Skin of body (tissue), 2 donors: ENCODE data around the gene MSLN. TPM values are rescaled to one million over a fixed set of nuclear protein-coding genes. Genes with fewer than 3 reads are reported as not detected.

Experiments used
- DNase-seq: peaks from one replicate; lab custom pipeline; 2025; lab: John Stamatoyannopoulos, UW
- total RNA-seq: library from RNA; depleted of rRNA; stranded (reverse); fragments of >200 nt; gene quantifications from one replicate; pipeline ENCODE4 v1.2.3, GENCODE V29; 2014

Gene MSLN
- total RNA-seq, 1 donor from 2014 or later: 1.4 TPM

DNA sequence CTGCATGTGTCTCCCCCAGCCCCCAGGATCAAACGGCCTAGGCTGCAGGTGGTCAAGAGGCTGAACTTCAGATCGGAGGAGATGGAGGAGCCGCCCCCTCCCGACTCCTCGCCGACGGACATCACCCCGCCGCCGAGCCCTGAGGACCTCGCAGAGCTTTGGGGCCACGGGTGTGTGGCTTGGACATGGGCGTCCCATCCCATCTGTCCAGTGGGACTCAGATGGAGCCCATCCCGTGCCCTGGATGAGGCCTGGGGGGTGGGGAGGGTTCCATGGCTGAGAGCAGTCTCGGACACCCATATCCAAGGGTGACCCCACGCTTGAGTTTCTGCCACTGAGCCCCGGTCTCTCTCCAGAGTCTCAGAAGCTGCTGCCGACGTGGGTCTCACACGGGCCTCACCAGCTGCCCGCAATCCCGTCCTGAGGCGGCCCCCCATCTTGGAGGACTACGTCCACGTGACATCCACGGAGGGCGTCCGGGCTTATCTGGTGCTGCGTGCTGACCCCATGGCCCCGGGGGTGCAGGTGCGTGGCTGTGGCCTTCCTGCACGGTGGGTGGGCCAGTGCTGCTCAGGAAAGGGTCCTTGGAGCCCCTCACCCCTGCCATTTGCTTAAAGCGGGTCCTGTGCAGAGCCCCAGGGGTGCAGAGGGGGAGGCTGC, 28.8 kb downstream of the MSLN start:
- no peak for DNase-seq

DNA sequence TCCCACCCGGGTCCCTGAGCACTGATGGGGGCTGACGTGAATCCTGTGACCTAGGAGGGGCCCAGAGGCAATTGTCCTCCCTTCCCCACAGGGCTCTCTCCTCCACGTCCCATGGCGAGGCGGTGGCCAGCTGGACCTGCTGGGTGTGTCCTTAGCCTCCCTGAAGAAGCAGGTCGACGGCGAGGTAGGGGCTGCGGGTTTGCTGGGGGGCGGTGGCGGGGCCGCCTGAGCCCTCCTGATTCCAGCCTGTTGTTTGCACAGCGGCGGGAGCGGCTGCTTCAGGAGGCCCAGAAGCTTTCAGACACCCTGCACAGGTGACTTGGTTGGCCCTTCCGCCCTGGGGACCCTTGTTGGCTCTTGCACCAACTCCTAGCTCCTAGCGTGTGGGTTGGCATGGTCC, 29.6 kb downstream of the MSLN start:
- no peak for DNase-seq

DNA sequence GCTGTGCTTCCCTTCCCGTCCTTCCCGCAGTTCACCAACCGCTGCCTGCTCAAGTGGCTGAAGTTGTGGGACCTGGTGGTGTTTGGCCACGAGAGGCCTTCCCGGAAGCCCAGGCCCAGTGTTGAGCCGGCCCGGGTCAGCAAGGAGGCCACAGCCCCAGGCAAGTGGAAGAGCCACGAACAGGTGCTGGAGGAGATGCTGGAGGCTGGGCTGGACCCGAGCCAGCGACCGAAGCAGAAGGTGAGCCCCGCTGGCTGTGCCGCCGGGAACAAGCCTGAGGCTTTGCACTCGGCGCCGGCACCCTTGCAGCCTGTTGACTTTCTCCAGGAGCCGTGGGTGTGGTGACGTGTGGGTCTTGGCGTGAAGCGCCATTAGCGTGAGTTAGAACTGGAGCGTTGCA, 30.6 kb downstream of the MSLN start:
- DNase-seq: no peak

- DNase-seq: no peak
Observed at GRCh38 chr16:792221-792995, 31.9 kb downstream of the MSLN start.

- DNase-seq: no peak
Observed at GRCh38 chr16:793414-793813, 32.9 kb downstream of the MSLN start.

GRCh38 chr16:794091-794822, 33.7 kb downstream of the MSLN start:
- no peak for DNase-seq

- no peak for DNase-seq
Observed at GRCh38 chr16:794853-795466, 34.4 kb downstream of the MSLN start.

- no peak for DNase-seq
Observed at GRCh38 chr16:795580-796229, 35.2 kb downstream of the MSLN start.

DNA sequence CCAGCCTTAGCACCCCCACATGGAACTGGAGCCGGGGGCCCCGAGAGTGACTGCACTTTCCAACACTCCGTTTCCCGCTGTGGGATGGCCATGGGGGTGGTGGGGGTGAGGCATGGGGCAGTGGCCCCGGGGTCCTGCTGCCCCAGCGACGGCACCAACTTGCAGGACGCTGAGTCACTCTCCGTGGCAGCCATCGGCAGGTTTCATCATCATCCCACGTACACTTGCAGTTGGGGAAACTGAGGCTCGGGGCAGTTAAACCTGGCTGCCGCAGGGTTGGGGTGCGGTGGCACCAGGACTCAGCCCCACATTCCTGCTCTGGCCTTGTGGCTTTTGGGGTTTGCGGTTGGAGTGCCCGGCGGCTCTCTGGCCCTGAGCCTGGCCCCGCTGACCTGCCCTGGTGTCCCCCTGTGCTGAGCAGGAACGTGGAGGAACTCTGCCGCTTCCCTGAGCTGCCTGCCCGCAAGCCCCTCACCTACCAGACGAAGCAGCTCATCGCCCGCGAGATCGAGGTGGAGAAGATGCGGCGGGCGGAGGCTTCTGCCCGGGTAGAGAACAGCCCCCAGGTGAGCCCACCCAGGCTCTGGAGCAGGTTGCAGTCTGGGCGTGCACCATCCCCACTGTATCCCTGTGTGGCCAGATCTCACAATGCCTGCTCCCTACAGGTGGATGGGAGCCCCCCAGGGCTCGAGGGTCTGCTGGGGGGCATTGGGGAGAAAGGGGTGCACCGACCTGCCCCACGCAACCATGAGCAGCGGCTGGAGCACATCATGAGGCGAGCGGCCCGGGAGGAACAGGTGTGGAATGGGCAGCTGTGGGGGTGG, 36.0 kb downstream of the MSLN start:
- DNase-seq: no peak

- DNase-seq: no peak
Observed at GRCh38 chr16:797120-797420, 36.5 kb downstream of the MSLN start.

- DNase-seq: no peak
Observed at GRCh38 chr16:797686-798085, 37.2 kb downstream of the MSLN start.

- DNase-seq: no peak
Observed at GRCh38 chr16:798666-799065, 38.1 kb downstream of the MSLN start.

DNA sequence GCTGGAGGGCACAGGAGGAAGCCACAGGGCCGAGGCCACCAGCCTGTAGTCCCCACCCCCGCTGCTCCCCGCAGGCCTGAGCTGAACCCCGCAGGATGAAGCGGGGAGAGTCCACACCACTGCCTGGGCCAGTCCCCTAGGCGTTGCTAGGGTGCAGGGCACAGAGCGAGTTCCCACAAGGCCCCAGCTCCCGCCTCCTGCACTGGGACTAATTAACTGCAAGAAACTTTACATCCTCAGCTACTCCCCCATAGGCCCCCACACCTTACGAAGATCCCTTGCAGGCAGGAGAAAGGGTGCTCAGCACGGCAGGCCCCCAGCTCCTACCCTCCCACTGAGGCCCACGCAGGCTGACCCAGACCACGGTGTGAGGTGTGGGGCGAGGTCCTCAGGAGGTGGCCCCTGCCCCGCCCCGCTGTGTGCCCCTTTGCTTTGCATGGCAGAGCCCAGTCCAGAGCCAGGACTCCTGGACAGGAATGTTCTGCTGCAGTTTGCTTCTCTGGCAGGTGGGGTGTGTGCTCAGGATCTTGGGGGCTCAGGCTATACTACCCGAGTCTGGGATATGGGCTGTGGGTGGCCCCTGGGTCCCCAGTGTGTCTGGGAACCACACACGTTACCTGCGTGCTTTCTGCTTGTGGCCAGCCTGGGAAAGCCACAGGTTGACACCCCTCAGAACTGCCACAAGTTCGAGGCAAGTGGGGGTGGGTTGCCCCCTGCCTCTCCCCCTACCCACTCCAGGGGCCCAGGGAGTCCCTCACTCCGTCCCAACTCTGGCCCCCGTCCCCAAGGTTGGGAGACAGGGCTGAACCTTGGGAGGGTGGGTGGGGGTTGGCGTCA, 38.8 kb downstream of the MSLN start:
- DNase-seq: no peak

DNA sequence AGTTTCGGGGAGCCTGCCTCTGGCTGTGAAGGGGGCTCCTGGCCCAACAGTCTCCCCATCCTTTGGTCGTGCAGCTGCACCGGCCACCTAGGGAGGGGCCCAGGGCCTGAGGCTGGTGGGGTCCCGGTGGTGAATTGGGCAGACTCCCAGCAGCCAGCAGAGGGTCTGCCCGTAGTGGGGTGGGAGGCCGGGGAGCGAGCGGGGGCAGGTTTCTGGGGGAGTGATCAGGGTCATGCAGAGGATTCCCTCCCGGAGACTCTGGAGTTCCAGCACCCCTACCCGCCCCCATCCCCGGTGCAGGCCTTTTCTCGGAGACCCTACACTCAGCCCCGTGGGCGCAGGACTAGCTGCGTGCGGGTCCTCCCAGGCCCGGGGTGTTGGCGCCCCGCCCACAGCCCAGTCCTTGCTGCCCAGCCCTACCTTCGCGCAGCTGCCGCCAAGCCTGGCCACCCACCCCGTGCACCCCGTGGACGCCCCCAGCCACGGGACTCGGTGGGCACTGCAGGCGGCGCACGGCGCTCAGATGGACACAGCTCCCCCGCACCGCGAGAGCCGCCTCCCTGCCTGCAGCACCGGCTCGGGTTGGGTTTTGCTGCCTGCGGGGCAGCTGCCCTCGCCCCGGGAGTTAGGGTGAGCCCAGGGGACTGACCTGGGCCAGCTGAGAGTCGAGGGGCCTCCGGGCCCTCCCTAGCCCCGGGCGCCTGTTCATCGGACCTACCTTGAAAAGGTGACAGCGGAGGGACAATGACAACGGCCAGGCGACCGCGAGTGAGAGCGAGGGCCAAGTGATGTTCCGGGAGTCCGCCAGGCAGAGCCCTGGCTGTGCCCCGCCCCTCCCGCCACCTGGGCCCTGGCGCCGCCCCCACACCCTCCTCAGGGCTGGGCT, 39.7 kb downstream of the MSLN start, which contains the start of gene GNG13:
TSS of gene GNG13 (minus strand) at position 787 of the 886 bp plus-strand sequence. CDS start 1,657 bp downstream, outside the sequence.
- no peak for DNase-seq

- no peak for DNase-seq
Observed at GRCh38 chr16:800834-801511, 40.4 kb downstream of the MSLN start.

- DNase-seq: no peak
Observed at GRCh38 chr16:801584-802363, 41.2 kb downstream of the MSLN start.

GRCh38 chr16:802461-802860, 41.9 kb downstream of the MSLN start:
- DNase-seq: no peak
